ENCODE measurements around the gene MMRN1. TPM values are rescaled to one million over a fixed set of nuclear protein-coding genes. Genes with fewer than 3 reads are reported as not detected.

Gene MMRN1
- total and polyA plus RNA-seq, 2 experiments from 2014 or later = 0.60 to 1.1 TPM

DNA sequence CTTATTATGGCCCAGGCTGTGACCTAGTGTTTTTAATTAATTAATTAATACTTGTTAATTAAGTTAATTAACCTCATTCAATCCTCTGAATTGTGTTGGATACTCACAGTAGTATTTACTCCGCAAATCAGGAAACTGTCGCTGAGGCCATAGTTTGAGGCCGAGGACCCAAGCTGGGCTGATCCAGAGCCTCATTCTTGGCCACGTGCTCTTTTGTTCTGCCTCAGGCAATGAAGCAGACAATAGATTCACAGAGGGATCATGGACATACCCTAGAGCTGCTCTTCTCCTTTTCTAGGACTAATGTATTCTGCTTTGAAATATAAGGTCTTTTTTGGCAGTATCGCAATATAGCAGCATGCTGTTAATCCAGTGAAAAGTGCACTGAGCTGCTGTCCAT, 33.7 kb upstream of the MMRN1 start:
- H2AFZ ChIP-seq = no peak overlapping the region

GRCh38 chr4:89863533-89863932, 31.1 kb upstream of the MMRN1 start:
- H3K36me3 ChIP-seq (replicated peaks; ENCODE audit: insufficient read depth, low read depth) = no peaks in the 10 kb centered on the region
- no peaks in the 10 kb centered on the region for H3K79me2 ChIP-seq
- no peaks in the 10 kb centered on the region for H3K4me1 ChIP-seq (ENCODE audit: insufficient read depth)
- H3K9me2 ChIP-seq (replicated peaks; ENCODE audit: insufficient read depth) = no peaks in the 10 kb centered on the region
- TF ChIP-seq EZH2phosphoT487 (IDR thresholded peaks at IDR 0.05; ENCODE audit: low read depth, severe bottlenecking, unreplicated experiment) (no peak), EZH2 (IDR thresholded peaks at IDR 0.05; ENCODE audit: borderline replicate concordance) (no peak)
- TF ChIP-seq, protein P1, sequence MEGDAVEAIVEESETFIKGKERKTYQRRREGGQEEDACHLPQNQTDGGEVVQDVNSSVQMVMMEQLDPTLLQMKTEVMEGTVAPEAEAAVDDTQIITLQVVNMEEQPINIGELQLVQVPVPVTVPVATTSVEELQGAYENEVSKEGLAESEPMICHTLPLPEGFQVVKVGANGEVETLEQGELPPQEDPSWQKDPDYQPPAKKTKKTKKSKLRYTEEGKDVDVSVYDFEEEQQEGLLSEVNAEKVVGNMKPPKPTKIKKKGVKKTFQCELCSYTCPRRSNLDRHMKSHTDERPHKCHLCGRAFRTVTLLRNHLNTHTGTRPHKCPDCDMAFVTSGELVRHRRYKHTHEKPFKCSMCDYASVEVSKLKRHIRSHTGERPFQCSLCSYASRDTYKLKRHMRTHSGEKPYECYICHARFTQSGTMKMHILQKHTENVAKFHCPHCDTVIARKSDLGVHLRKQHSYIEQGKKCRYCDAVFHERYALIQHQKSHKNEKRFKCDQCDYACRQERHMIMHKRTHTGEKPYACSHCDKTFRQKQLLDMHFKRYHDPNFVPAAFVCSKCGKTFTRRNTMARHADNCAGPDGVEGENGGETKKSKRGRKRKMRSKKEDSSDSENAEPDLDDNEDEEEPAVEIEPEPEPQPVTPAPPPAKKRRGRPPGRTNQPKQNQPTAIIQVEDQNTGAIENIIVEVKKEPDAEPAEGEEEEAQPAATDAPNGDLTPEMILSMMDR (IDR thresholded peaks at IDR 0.05; ENCODE audit: poor library complexity) = no peak
- DNase-seq (ENCODE audit: low spot score) = no peak
- no peak overlapping the region for H3K27ac ChIP-seq
- H3K9me3 ChIP-seq (ENCODE audit: low read depth) = no peaks in the 10 kb centered on the region
- H3K4me2 ChIP-seq = no peak overlapping the region
- H2AFZ ChIP-seq = no peak overlapping the region
- no peak overlapping the region for H3K4me3 ChIP-seq
- WGBS (ENCODE audit: low lambda C conversion rate, missing lambda C conversion rate) = 82% methylated on average over 5 of the region's 5 CpGs
- no peaks in the 10 kb centered on the region for H4K20me1 ChIP-seq (ENCODE audit: insufficient read depth, poor library complexity, severe bottlenecking)
- no peaks in the 10 kb centered on the region for H3K27me3 ChIP-seq

More for the DNA sequence above, 33.7 kb upstream of the MMRN1 start:
- Histone ChIP-seq H3K4me2 (no peak overlapping the region), H4K20me1 (ENCODE audit: insufficient read depth, poor library complexity, severe bottlenecking) (no peaks in the 10 kb centered on the region), H3K27me3 (no peaks in the 10 kb centered on the region), H3K4me1 (ENCODE audit: insufficient read depth) (no peaks in the 10 kb centered on the region), H3K9me2 (replicated peaks; ENCODE audit: insufficient read depth) (no peaks in the 10 kb centered on the region), H3K9me3 (ENCODE audit: low read depth) (no peaks in the 10 kb centered on the region), H3K4me3 (no peak overlapping the region), H3K36me3 (replicated peaks; ENCODE audit: insufficient read depth, low read depth) (no peaks in the 10 kb centered on the region), H3K79me2 (no peaks in the 10 kb centered on the region), H3K27ac (no peak overlapping the region)
- TF ChIP-seq EZH2phosphoT487 (IDR thresholded peaks at IDR 0.05; ENCODE audit: low read depth, severe bottlenecking, unreplicated experiment) = no peak
- no peak for DNase-seq (ENCODE audit: low spot score)
- 83% methylated on average over 5 of the region's 5 CpGs for WGBS (ENCODE audit: low lambda C conversion rate, missing lambda C conversion rate)

GRCh38 chr4:89868276-89868675, 26.4 kb upstream of the MMRN1 start:
- H4K20me1 ChIP-seq (ENCODE audit: insufficient read depth, poor library complexity, severe bottlenecking) = no peaks in the 10 kb centered on the region
- TF ChIP-seq, protein P1 (IDR thresholded peaks at IDR 0.05; ENCODE audit: poor library complexity) = no peak
- TF ChIP-seq EZH2 (IDR thresholded peaks at IDR 0.05; ENCODE audit: borderline replicate concordance) (no peak), EZH2phosphoT487 (IDR thresholded peaks at IDR 0.05; ENCODE audit: low read depth, severe bottlenecking, unreplicated experiment) (no peak)
- no peak overlapping the region for H3K4me2 ChIP-seq

GRCh38 chr4:89868999-89869589, 25.6 kb upstream of the MMRN1 start:
- Histone ChIP-seq H4K20me1 (ENCODE audit: insufficient read depth, poor library complexity, severe bottlenecking) (no peaks in the 10 kb centered on the region), H3K27ac (no peak overlapping the region), H3K9me2 (replicated peaks; ENCODE audit: insufficient read depth) (no peaks in the 10 kb centered on the region), H3K4me3 (no peak overlapping the region), H3K9me3 (ENCODE audit: low read depth) (no peaks in the 10 kb centered on the region), H3K4me1 (ENCODE audit: insufficient read depth) (no peaks in the 10 kb centered on the region), H3K79me2 (no peaks in the 10 kb centered on the region), H3K27me3 (no peaks in the 10 kb centered on the region), H3K4me2 (no peak overlapping the region), H3K36me3 (replicated peaks; ENCODE audit: insufficient read depth, low read depth) (no peaks in the 10 kb centered on the region), H2AFZ (no peak overlapping the region)
- TF ChIP-seq EZH2phosphoT487 (IDR thresholded peaks at IDR 0.05; ENCODE audit: low read depth, severe bottlenecking, unreplicated experiment) = no peak
- TF ChIP-seq, protein P1 (IDR thresholded peaks at IDR 0.05; ENCODE audit: poor library complexity) = peak; percentile 65
- 51% methylated on average over 2 of the region's 2 CpGs for WGBS (ENCODE audit: low lambda C conversion rate, missing lambda C conversion rate)
- no peak for DNase-seq (ENCODE audit: low spot score)

More at GRCh38 chr4:89868276-89868675, 26.4 kb upstream of the MMRN1 start:
- H3K36me3 ChIP-seq (replicated peaks; ENCODE audit: insufficient read depth, low read depth) = no peaks in the 10 kb centered on the region
- no peak overlapping the region for H3K4me3 ChIP-seq
- no peaks in the 10 kb centered on the region for H3K9me3 ChIP-seq (ENCODE audit: low read depth)
- H2AFZ ChIP-seq = no peak overlapping the region
- H3K27ac ChIP-seq = no peak overlapping the region
- H3K27me3 ChIP-seq = no peaks in the 10 kb centered on the region
- no peak for DNase-seq (ENCODE audit: low spot score)
- H3K79me2 ChIP-seq = no peaks in the 10 kb centered on the region
- no peaks in the 10 kb centered on the region for H3K9me2 ChIP-seq (replicated peaks; ENCODE audit: insufficient read depth)
- H3K4me1 ChIP-seq (ENCODE audit: insufficient read depth) = no peaks in the 10 kb centered on the region
